HepG2 (cell line): ENCODE results near the gene ANKRD35. TPM values are rescaled to one million over a fixed set of nuclear protein-coding genes. Genes with fewer than 3 reads are reported as not detected.
A peak's percentile ranks its signal among the peaks of the same experiment; 100 is the strongest.

ENCODE experiments used
- FIP1L1 ChIP-seq: fragments of 200-400 bp; formaldehyde crosslinking; IDR thresholded peaks from 2 replicates; pipeline ENCODE4 v1.6.1; 2018; ENCODE audit warnings: low read depth, mild to moderate bottlenecking, low read length, moderate library complexity, borderline replicate concordance; ENCODE audit not compliant: insufficient read depth
- FOXO1 ChIP-seq: sonication (generic); formaldehyde crosslinking; IDR thresholded peaks from 2 replicates; pipeline ENCODE4 v1.4.0; 2020; ENCODE audit warnings: missing genetic modification reagents
- FOXP4 ChIP-seq: sonication (generic); formaldehyde crosslinking; IDR thresholded peaks from 2 replicates; pipeline ENCODE4 v1.4.0; 2020; ENCODE audit warnings: missing genetic modification reagents
- IRF1 ChIP-seq: sonication (generic); formaldehyde crosslinking; IDR thresholded peaks from 2 replicates; pipeline ENCODE4 v1.4.0; 2020; ENCODE audit warnings: low read depth, mild to moderate bottlenecking, missing genetic modification reagents
- MIXL1 ChIP-seq: IDR thresholded peaks from 2 replicates; pipeline ENCODE4 v1.6.1; 2016
- NR2C2 ChIP-seq: sonication (generic); formaldehyde crosslinking; IDR thresholded peaks from 2 replicates; pipeline ENCODE4 v1.4.0; 2020; ENCODE audit warnings: missing genetic modification reagents, mild to moderate bottlenecking, moderate library complexity, borderline replicate concordance
- ONECUT2 ChIP-seq: sonication (generic); formaldehyde crosslinking; IDR thresholded peaks from 2 replicates; pipeline ENCODE4 v1.4.0; 2020; ENCODE audit warnings: missing genetic modification reagents
- POGZ ChIP-seq: sonication (generic); formaldehyde crosslinking; IDR thresholded peaks from 2 replicates; pipeline ENCODE4 v1.4.0; 2020; ENCODE audit warnings: mild to moderate bottlenecking, missing genetic modification reagents
- RBM39 ChIP-seq: fragments of 200-400 bp; formaldehyde crosslinking; IDR thresholded peaks from one replicate; pipeline ENCODE4 v1.6.1; 2018; ENCODE audit warnings: antibody characterized with exemption, mild to moderate bottlenecking, low read depth, low read length; ENCODE audit not compliant: poor library complexity, severe bottlenecking
- SNAPC4 ChIP-seq: sonication (generic); formaldehyde crosslinking; IDR thresholded peaks from 2 replicates; pipeline ENCODE4 v1.4.0; 2020; ENCODE audit warnings: mild to moderate bottlenecking, missing genetic modification reagents
- SYNCRIP ChIP-seq: fragments of 200-400 bp; formaldehyde crosslinking; IDR thresholded peaks from 2 replicates; pipeline ENCODE4 v1.6.1; 2018; ENCODE audit warnings: mild to moderate bottlenecking, low read depth, low read length; ENCODE audit not compliant: insufficient read depth
- TARDBP ChIP-seq: sonication (generic); formaldehyde crosslinking; IDR thresholded peaks from 2 replicates; pipeline ENCODE4 v1.8.0; 2022; ENCODE audit warnings: mild to moderate bottlenecking, missing genetic modification reagents
- YEATS2 ChIP-seq: sonication (generic); formaldehyde crosslinking; IDR thresholded peaks from 2 replicates; pipeline ENCODE4 v1.4.0; 2020; ENCODE audit warnings: missing genetic modification reagents, borderline replicate concordance
- ZKSCAN1 ChIP-seq: fragments of 150-350 bp; IDR thresholded peaks from 2 replicates; pipeline ENCODE4 v1.6.1; 2014; ENCODE audit warnings: low read length
- ZNF335 ChIP-seq: sonication (generic); formaldehyde crosslinking; IDR thresholded peaks from 2 replicates; pipeline ENCODE4 v1.4.0; 2020; ENCODE audit warnings: missing genetic modification reagents
- ZNF337 ChIP-seq: sonication (generic); formaldehyde crosslinking; IDR thresholded peaks from 2 replicates; pipeline ENCODE4 v1.5.1; 2020; ENCODE audit warnings: missing genetic modification reagents, low read depth, mild to moderate bottlenecking, borderline replicate concordance
- ZNF446 ChIP-seq: sonication (generic); formaldehyde crosslinking; IDR thresholded peaks from 2 replicates; pipeline ENCODE4 v1.5.0; 2020; ENCODE audit warnings: mild to moderate bottlenecking, missing genetic modification reagents
- ZNF496 ChIP-seq: sonication (generic); formaldehyde crosslinking; IDR thresholded peaks from 2 replicates; pipeline ENCODE4 v1.8.1; 2023; ENCODE audit warnings: mild to moderate bottlenecking, moderate library complexity, missing genetic modification reagents; ENCODE audit not compliant: insufficient replicate concordance
- ZNF563 ChIP-seq: sonication (generic); formaldehyde crosslinking; IDR thresholded peaks from 2 replicates; pipeline ENCODE4 v1.8.0; 2022; ENCODE audit warnings: mild to moderate bottlenecking, moderate library complexity, missing genetic modification reagents
- ZNF704 ChIP-seq: sonication (generic); formaldehyde crosslinking; IDR thresholded peaks from 2 replicates; pipeline ENCODE4 v1.8.1; 2023; ENCODE audit warnings: mild to moderate bottlenecking, inconsistent platforms, moderate library complexity, missing genetic modification reagents, borderline replicate concordance
- polyA plus RNA-seq, 8 experiments: library from polyadenylated mRNA; depleted of rRNA in 3 of 8; stranded (reverse) in 7 of 8; unstranded in 1 of 8; fragments of >200 nt; fragmentation: Illumina TruSeq in 4 of 8; extraction: Trizol in 4 of 8; gene quantifications; 2 replicates each; pipeline versions ENCODE4 v1.2.1 to v1.2.3, GENCODE V29; 2011 to 2016; ENCODE audit warnings: low read depth in 4 of 8, missing spikeins in 1 of 8, mixed read lengths in 1 of 8; ENCODE audit not compliant: insufficient read depth in 1 of 8
- total RNA-seq, 5 experiments: library from RNA; depleted of rRNA; stranded (reverse); fragments of >200 nt; fragmentation: Illumina TruSeq; extraction: Trizol; gene quantifications; 2 replicates each; pipeline ENCODE4 v1.2.3, GENCODE V29; 2016; ENCODE audit warnings: low read depth in 1 of 5

ANKRD35 gene
- total and polyA plus RNA-seq, 2 of the 13 experiments (the other 11 are each of a cell fraction or from before 2014, with no cell fraction given) = 0.02 TPM; not detected in 1

GRCh38 chr1:145918144-145918991, 32.7 kb upstream of the ANKRD35 start, which contains the start of gene PEX11B (continued):
- TF ChIP-seq FOXP4 (CRISPR knock-in tag) (no peak), MIXL1 (CRISPR knock-in tag) (no peak), ZNF704 (no peak), SYNCRIP (no peak), ZNF337 (CRISPR knock-in tag) (no peak), RBM39 (no peak), NR2C2 (peak; percentile 72; the same call in 1 of the 2 replicates), ZNF563 (CRISPR knock-in tag) (no peak), POGZ (CRISPR knock-in tag) (0 out of 2 replicates have a peak, but pooled peaks have one; percentile 33), IRF1 (CRISPR knock-in tag) (no peak; the same call in 1 of the 2 replicates), ONECUT2 (CRISPR knock-in tag) (no peak), ZKSCAN1 (no peak), FOXO1 (CRISPR knock-in tag) (no peak), TARDBP (no peak), FIP1L1 (no peak), ZNF496 (CRISPR knock-in tag) (no peak), ZNF335 (CRISPR knock-in tag) (0 out of 2 replicates have a peak, but pooled peaks have one; percentile 38), YEATS2 (CRISPR knock-in tag) (peak; percentile 71; the same call in 1 of the 2 replicates), SNAPC4 (CRISPR knock-in tag) (peak; percentile 65; the same call in 1 of the 2 replicates), ZNF446 (no peak; the same call in 1 of the 2 replicates)
